GM10266 (cell line): ENCODE measurements around the gene ABLIM1.

ENCODE experiments used
- DNase-seq: peaks from one replicate; pipeline ENCODE4 v3.0.0; 2012; ENCODE audit errors: extremely low spot score
- CTCF ChIP-seq: IDR thresholded peaks from 2 replicates; pipeline ENCODE4 v1.5.1; 2012; ENCODE audit warnings: mild to moderate bottlenecking, low read depth; ENCODE audit not compliant: control insufficient read depth, insufficient read depth; ENCODE audit errors: missing control alignments

ABLIM1 gene

GRCh38 chr10:114406455-114406854 lies 251.6 kb downstream of the ABLIM1 start:
- DNase-seq: no peak
- no peak for TF ChIP-seq CTCF

- no peak for TF ChIP-seq CTCF
- DNase-seq: no peak
Measured at GRCh38 chr10:114405011-114405350, 253.1 kb downstream of the ABLIM1 start.

GRCh38 chr10:114404171-114405010 lies 253.7 kb downstream of the ABLIM1 start, which contains the start of gene AFAP1L2:
Gene AFAP1L2, minus strand, starts transcription at chr10:114404502. Its CDS starts 47 bp downstream, at chr10:114404455.
- no peak for TF ChIP-seq CTCF

GRCh38 chr10:114403541-114404161 lies 254.4 kb downstream of the ABLIM1 start:
- TF ChIP-seq CTCF: peak; percentile 40
- peak; percentile 70 for DNase-seq

More at GRCh38 chr10:114404171-114405010, 253.7 kb downstream of the ABLIM1 start, which contains the start of gene AFAP1L2:
- no peak for DNase-seq

GRCh38 chr10:114402871-114403540 lies 255.1 kb downstream of the ABLIM1 start:
- no peak for TF ChIP-seq CTCF
- no peak for DNase-seq

GRCh38 chr10:114402233-114402632 lies 255.8 kb downstream of the ABLIM1 start:
- no peak for DNase-seq
- TF ChIP-seq CTCF: no peak
